NCI-H1436 (cell line): ENCODE data around the gene ZNF10.

ENCODE experiments used
- DNase-seq: peaks from one replicate; lab custom pipeline; 2025; lab: John Stamatoyannopoulos, UW

Gene ZNF10

GRCh38 chr12:133201888-133202287, 71.5 kb downstream of the ZNF10 start:
- no peak for DNase-seq

- no peak for DNase-seq
These were observed 72.3 kb downstream of the ZNF10 start for GRCh38 chr12:133202493-133203343.

GRCh38 chr12:133203344-133204263, 73.2 kb downstream of the ZNF10 start:
- DNase-seq: no peak

- no peak for DNase-seq
These were observed 73.8 kb downstream of the ZNF10 start for GRCh38 chr12:133204264-133204603.

GRCh38 chr12:133206390-133206789, 76.0 kb downstream of the ZNF10 start:
- no peak for DNase-seq
